H1 (cell line): ENCODE data around the gene PIP5K1B. TPM values are rescaled to one million over a fixed set of nuclear protein-coding genes. Genes with fewer than 3 reads are reported as not detected.

ENCODE experiments used
- CTBP2 ChIP-seq: IDR thresholded peaks from 2 replicates; pipeline ENCODE4 v1.7.0; 2011; ENCODE audit warnings: borderline replicate concordance, mild to moderate bottlenecking, moderate library complexity, mixed read lengths, low read length; ENCODE audit not compliant: insufficient read depth, insufficient read length
- EP300 ChIP-seq, 2 experiments: IDR thresholded peaks; 1 replicate in 1 of 2; 2 replicates in 1 of 2; pipeline ENCODE4 v1.6.1; 2011 to 2012; ENCODE audit warnings: low read depth in 2 of 2, low read length in 2 of 2, mild to moderate bottlenecking in 2 of 2, borderline replicate concordance in 1 of 2, inconsistent platforms in 1 of 2, moderate library complexity in 1 of 2
- KDM5A ChIP-seq: fragments of 200-600 bp; IDR thresholded peaks from 2 replicates; pipeline ENCODE4 v1.7.1; 2012; ENCODE audit warnings: mild to moderate bottlenecking, low read length, inconsistent platforms, mixed read lengths
- TCF12 ChIP-seq: IDR thresholded peaks from 2 replicates; pipeline ENCODE4 v1.6.1; 2011; ENCODE audit warnings: low read depth, mild to moderate bottlenecking, low read length
- polyA plus RNA-seq, 7 experiments: library from polyadenylated mRNA; depleted of rRNA in 3 of 7; stranded (reverse) in 5 of 7; unstranded in 2 of 7; fragments of >200 nt in 5 of 7; fragments of 200-250 nt in 2 of 7; gene quantifications; 1 replicate in 5 of 7; 2 replicates in 1 of 7; 4 replicates in 1 of 7; pipeline versions ENCODE4 v1.2.1 to v1.2.3, GENCODE V29; 2011 to 2013; ENCODE audit warnings: missing spikeins in 2 of 7, mixed read lengths in 2 of 7
- total RNA-seq: library from RNA; stranded (reverse); fragmentation: NEBNext Ultra II Directional; extraction: Animal tissue kit (Norgen Biotek cat#: 25700); gene quantifications from 2 replicates; pipeline ENCODE4 v1.2.1, GENCODE V29; 2021

Gene PIP5K1B
- total and polyA plus RNA-seq, 2 of the 8 experiments (the other 6 are each of a cell fraction or from before 2014, with no cell fraction given) = 4.7 to 7.7 TPM

DNA sequence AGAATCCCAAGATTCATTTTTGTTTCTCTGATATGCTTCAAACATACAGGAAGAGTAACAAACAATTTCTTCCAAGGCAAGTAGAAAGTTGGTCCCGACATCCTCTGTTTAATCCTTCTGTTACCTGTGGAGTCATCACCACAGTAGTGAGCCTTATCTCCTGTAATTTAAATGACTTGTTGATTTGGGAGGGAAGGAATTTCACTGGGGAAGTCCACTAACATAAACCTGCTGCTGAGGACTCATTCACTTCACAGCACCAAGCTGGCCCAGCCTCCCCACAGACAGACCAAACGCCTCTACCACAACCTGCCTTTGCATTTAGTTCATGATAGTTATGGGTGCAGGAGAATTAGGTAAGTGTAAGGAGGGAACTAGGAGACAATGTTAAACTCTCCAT lies 245.6 kb downstream of the PIP5K1B start (continued):
- TF ChIP-seq TCF12 = no peak
- no peak for TF ChIP-seq KDM5A
- TF ChIP-seq CTBP2 = no peak
- TF ChIP-seq EP300 (IDR thresholded peaks at IDR 0.05; ENCODE audit: borderline replicate concordance in 1 of 2, low read depth in 2 of 2, low read length in 2 of 2) = no peak
